ENCODE results near the gene DTX4. TPM values are rescaled to one million over a fixed set of nuclear protein-coding genes. Genes with fewer than 3 reads are reported as not detected.

DTX4 gene
- total RNA-seq, 4 donors from 2014 or later = 9.6 to 29.3 (median 17.5) TPM

- WGBS, 2 donors = 94 to 98% methylated on average over 2 of the region's 2 CpGs
- TF ChIP-seq CTCF (IDR thresholded peaks at IDR 0.05) (no peak), POLR2A (IDR thresholded peaks at IDR 0.05) (no peak)
- intact Hi-C loops (cut with DNase I) = no loop called here
- Histone ChIP-seq H3K27ac (no peak overlapping the region), H3K4me3 (replicated peaks in 1 of 3) (no peak overlapping the region), H3K4me1 (peaks cover 2 to 5% of the 10 kb centered on the region in 2 donors), H3K36me3 (peaks cover 8 to 9% of the 10 kb centered on the region in 2 donors), H3K27me3 (no peaks in the 10 kb centered on the region), H3K9me3 (no peaks in the 10 kb centered on the region)
- DNase-seq = no peak
Observed at GRCh38 chr11:59180907-59181306, 9.0 kb downstream of the DTX4 start.

- no peak overlapping the region for H3K27ac ChIP-seq
- H3K4me3 ChIP-seq (replicated peaks in 1 of 3) = no peak overlapping the region
- no peaks in the 10 kb centered on the region for H3K9me3 ChIP-seq
- TF ChIP-seq CTCF (IDR thresholded peaks at IDR 0.05) (no peak), POLR2A (IDR thresholded peaks at IDR 0.05) (no peak)
- no peaks in the 10 kb centered on the region for H3K27me3 ChIP-seq
- no peak for DNase-seq
- peaks cover 8 to 9% of the 10 kb centered on the region in 2 donors for H3K36me3 ChIP-seq
- H3K4me1 ChIP-seq = peaks cover 9 to 10% of the 10 kb centered on the region in 2 donors
- WGBS, 2 donors = 94 to 95% methylated on average over 29 to 30 of the region's 33 CpGs
- intact Hi-C loops (cut with DNase I) = no loop called here
Observed at GRCh38 chr11:59181746-59182456, 10.0 kb downstream of the DTX4 start.

GRCh38 chr11:59182457-59183151 lies 10.7 kb downstream of the DTX4 start:
- Histone ChIP-seq H3K36me3 (peaks cover 8 to 9% of the 10 kb centered on the region in 2 donors), H3K27me3 (no peaks in the 10 kb centered on the region), H3K9me3 (no peaks in the 10 kb centered on the region), H3K27ac (no peak overlapping the region), H3K4me1 (peaks cover 9 to 17% of the 10 kb centered on the region in 2 donors), H3K4me3 (replicated peaks in 1 of 3) (no peak overlapping the region)
- intact Hi-C loops (cut with DNase I) = no loop called here
- WGBS, 2 donors = 89 to 95% methylated on average over 4 of the region's 4 CpGs
- TF ChIP-seq CTCF (IDR thresholded peaks at IDR 0.05) = peak in 5 of 6 experiments; percentile 9 to 45 (median 32)
- TF ChIP-seq POLR2A (IDR thresholded peaks at IDR 0.05) = no peak
- DNase-seq = peak; percentile 31 to 35

- Histone ChIP-seq H3K9me3 (no peaks in the 10 kb centered on the region), H3K4me1 (peaks cover 9 to 19% of the 10 kb centered on the region in 2 donors), H3K27ac (no peak overlapping the region), H3K4me3 (replicated peaks in 1 of 3) (no peak overlapping the region), H3K36me3 (peaks cover 8 to 9% of the 10 kb centered on the region in 2 donors), H3K27me3 (no peaks in the 10 kb centered on the region)
- WGBS, 2 donors = 63 to 100% methylated on average over 1 of the region's 1 CpG
- intact Hi-C loops (cut with DNase I) = no loop called here
- no peak for TF ChIP-seq POLR2A (IDR thresholded peaks at IDR 0.05)
- no peak for DNase-seq
Observed at GRCh38 chr11:59183771-59184170, 11.8 kb downstream of the DTX4 start.

GRCh38 chr11:59184691-59185339 lies 12.9 kb downstream of the DTX4 start:
- no peak for DNase-seq
- 74 to 77% methylated on average over 9 of the region's 9 CpGs for WGBS, 2 donors
- no peaks in the 10 kb centered on the region for H3K9me3 ChIP-seq
- intact Hi-C loops (cut with DNase I) = no loop called here
- peaks cover 9 to 27% of the 10 kb centered on the region in 2 donors for H3K4me1 ChIP-seq
- H3K4me3 ChIP-seq (replicated peaks in 1 of 3) = no peak overlapping the region
- no peak overlapping the region for H3K27ac ChIP-seq
- H3K36me3 ChIP-seq = peaks cover 8 to 9% of the 10 kb centered on the region in 2 donors
- no peak for TF ChIP-seq POLR2A (IDR thresholded peaks at IDR 0.05)
- TF ChIP-seq CTCF (IDR thresholded peaks at IDR 0.05) = no peak
- no peaks in the 10 kb centered on the region for H3K27me3 ChIP-seq

Measured in thyroid gland (tissue), 4 donors.